ENCODE measurements around the gene STAT5A. TPM values are rescaled to one million over a fixed set of nuclear protein-coding genes. Genes with fewer than 3 reads are reported as not detected.
A peak's percentile ranks its signal among the peaks of the same experiment; 100 is the strongest.

The STAT5A gene
- total and polyA plus RNA-seq, 9 of the 15 experiments (the other 6 are each of a cell fraction or from before 2014, with no cell fraction given) = 79.9 to 415 (median 196) TPM

DNA sequence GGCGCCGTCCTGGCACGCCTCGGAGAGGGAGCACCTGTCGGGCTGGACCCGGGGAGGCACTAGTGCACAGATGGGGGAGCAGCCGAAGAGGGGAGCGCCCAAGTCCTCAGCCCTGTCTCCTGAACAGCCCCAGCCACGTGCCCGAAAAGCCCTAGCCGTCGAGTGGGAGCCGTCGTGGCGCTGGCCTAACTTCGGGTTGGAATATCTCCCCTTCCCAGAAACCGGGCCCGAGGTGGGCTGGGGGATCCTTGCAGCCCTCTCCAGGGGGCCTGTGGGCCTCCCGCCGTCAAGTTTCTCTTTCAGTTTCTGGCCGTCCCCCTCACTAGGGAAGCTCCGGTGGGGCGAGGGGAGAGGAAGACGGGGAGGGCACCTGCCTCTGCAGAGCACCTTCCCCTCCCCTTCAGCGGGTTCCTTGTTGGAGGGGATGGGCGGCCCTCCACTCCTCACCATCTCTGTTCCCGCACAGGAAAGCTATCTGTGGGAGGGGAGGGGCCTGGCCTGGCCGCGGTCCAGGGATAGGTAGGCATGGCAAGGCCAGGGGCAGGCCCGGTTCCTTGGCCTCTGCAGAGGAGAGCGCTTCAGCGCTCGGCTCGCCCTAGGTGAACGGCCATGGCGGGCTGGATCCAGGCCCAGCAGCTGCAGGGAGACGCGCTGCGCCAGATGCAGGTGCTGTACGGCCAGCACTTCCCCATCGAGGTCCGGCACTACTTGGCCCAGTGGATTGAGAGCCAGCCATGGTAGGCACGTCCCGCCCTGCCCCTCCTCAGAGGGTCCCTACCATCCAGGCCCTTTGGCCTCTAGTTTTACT lies 709 bp downstream of the STAT5A start (continued):
- TF ChIP-seq, protein P1, sequence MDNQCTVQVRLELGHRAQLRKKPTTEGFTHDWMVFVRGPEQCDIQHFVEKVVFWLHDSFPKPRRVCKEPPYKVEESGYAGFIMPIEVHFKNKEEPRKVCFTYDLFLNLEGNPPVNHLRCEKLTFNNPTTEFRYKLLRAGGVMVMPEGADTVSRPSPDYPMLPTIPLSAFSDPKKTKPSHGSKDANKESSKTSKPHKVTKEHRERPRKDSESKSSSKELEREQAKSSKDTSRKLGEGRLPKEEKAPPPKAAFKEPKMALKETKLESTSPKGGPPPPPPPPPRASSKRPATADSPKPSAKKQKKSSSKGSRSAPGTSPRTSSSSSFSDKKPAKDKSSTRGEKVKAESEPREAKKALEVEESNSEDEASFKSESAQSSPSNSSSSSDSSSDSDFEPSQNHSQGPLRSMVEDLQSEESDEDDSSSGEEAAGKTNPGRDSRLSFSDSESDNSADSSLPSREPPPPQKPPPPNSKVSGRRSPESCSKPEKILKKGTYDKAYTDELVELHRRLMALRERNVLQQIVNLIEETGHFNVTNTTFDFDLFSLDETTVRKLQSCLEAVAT (IDR thresholded peaks at IDR 0.05) = peak; percentile 22 to 68; a peak in 3 of 4 replicates
- no peak; a peak in 1 of 4 replicates for TF ChIP-seq RCOR1 (IDR thresholded peaks at IDR 0.05; ENCODE audit: borderline replicate concordance in 1 of 2, low read depth in 2 of 2, low read length in 2 of 2)
- no peak for TF ChIP-seq ZFP36 (IDR thresholded peaks at IDR 0.05; ENCODE audit: low read depth, low read length, partially characterized antibody)
- TF ChIP-seq MYC (IDR thresholded peaks at IDR 0.05; ENCODE audit: low read depth, low read length) = peak; percentile 22; the same call in 1 of the 2 replicates
- no peak for TF ChIP-seq MYC (CRISPR knock-in tag; IDR thresholded peaks at IDR 0.05; ENCODE audit: borderline replicate concordance, low read depth)
- TF ChIP-seq, protein P2, sequence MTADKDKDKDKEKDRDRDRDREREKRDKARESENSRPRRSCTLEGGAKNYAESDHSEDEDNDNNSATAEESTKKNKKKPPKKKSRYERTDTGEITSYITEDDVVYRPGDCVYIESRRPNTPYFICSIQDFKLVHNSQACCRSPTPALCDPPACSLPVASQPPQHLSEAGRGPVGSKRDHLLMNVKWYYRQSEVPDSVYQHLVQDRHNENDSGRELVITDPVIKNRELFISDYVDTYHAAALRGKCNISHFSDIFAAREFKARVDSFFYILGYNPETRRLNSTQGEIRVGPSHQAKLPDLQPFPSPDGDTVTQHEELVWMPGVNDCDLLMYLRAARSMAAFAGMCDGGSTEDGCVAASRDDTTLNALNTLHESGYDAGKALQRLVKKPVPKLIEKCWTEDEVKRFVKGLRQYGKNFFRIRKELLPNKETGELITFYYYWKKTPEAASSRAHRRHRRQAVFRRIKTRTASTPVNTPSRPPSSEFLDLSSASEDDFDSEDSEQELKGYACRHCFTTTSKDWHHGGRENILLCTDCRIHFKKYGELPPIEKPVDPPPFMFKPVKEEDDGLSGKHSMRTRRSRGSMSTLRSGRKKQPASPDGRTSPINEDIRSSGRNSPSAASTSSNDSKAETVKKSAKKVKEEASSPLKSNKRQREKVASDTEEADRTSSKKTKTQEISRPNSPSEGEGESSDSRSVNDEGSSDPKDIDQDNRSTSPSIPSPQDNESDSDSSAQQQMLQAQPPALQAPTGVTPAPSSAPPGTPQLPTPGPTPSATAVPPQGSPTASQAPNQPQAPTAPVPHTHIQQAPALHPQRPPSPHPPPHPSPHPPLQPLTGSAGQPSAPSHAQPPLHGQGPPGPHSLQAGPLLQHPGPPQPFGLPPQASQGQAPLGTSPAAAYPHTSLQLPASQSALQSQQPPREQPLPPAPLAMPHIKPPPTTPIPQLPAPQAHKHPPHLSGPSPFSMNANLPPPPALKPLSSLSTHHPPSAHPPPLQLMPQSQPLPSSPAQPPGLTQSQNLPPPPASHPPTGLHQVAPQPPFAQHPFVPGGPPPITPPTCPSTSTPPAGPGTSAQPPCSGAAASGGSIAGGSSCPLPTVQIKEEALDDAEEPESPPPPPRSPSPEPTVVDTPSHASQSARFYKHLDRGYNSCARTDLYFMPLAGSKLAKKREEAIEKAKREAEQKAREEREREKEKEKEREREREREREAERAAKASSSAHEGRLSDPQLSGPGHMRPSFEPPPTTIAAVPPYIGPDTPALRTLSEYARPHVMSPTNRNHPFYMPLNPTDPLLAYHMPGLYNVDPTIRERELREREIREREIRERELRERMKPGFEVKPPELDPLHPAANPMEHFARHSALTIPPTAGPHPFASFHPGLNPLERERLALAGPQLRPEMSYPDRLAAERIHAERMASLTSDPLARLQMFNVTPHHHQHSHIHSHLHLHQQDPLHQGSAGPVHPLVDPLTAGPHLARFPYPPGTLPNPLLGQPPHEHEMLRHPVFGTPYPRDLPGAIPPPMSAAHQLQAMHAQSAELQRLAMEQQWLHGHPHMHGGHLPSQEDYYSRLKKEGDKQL (CRISPR knock-in tag; IDR thresholded peaks at IDR 0.05; ENCODE audit: borderline replicate concordance) = no peak
- TF ChIP-seq NFYB (IDR thresholded peaks at IDR 0.05; ENCODE audit: extremely low read depth, insufficient read length) = no peak
- TF ChIP-seq, protein P3, sequence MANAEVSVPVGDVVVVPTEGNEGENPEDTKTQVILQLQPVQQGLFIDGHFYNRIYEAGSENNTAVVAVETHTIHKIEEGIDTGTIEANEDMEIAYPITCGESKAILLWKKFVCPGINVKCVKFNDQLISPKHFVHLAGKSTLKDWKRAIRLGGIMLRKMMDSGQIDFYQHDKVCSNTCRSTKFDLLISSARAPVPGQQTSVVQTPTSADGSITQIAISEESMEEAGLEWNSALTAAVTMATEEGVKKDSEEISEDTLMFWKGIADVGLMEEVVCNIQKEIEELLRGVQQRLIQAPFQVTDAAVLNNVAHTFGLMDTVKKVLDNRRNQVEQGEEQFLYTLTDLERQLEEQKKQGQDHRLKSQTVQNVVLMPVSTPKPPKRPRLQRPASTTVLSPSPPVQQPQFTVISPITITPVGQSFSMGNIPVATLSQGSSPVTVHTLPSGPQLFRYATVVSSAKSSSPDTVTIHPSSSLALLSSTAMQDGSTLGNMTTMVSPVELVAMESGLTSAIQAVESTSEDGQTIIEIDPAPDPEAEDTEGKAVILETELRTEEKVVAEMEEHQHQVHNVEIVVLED (CRISPR knock-in tag; IDR thresholded peaks at IDR 0.05) = no peak
- no peak for TF ChIP-seq FOXJ3 (CRISPR knock-in tag; IDR thresholded peaks at IDR 0.05)
- TF ChIP-seq L3MBTL2 (IDR thresholded peaks at IDR 0.05) = peak; percentile 88
- 0 out of 4 replicates have a peak, but pooled peaks of 1 of the 2 experiments have one; percentile 17 for TF ChIP-seq KDM1A (IDR thresholded peaks at IDR 0.05)
- peak; percentile 77 for TF ChIP-seq POLR2G (IDR thresholded peaks at IDR 0.05; ENCODE audit: low read depth, low read length)
- 0 out of 2 replicates have a peak, but pooled peaks have one; percentile 16 for TF ChIP-seq MXI1 (IDR thresholded peaks at IDR 0.05; ENCODE audit: low read depth, low read length)
- TF ChIP-seq PML (IDR thresholded peaks at IDR 0.05; ENCODE audit: low read length) = 0 out of 2 replicates have a peak, but pooled peaks have one; percentile 39
- peak; percentile 56; the same call in 1 of the 2 replicates for TF ChIP-seq EP400 (IDR thresholded peaks at IDR 0.05)

Data from K562 (cell line).